ENCODE measurements around the gene SFTA2.

SFTA2 gene

GRCh38 chr6:30957716-30958115 is 25.7 kb upstream of the SFTA2 start:
- ChIA-PET POLR2A (ENCODE audit: low non-redundant PET) (no interaction called here), CTCF (no interaction called here)

DNA sequence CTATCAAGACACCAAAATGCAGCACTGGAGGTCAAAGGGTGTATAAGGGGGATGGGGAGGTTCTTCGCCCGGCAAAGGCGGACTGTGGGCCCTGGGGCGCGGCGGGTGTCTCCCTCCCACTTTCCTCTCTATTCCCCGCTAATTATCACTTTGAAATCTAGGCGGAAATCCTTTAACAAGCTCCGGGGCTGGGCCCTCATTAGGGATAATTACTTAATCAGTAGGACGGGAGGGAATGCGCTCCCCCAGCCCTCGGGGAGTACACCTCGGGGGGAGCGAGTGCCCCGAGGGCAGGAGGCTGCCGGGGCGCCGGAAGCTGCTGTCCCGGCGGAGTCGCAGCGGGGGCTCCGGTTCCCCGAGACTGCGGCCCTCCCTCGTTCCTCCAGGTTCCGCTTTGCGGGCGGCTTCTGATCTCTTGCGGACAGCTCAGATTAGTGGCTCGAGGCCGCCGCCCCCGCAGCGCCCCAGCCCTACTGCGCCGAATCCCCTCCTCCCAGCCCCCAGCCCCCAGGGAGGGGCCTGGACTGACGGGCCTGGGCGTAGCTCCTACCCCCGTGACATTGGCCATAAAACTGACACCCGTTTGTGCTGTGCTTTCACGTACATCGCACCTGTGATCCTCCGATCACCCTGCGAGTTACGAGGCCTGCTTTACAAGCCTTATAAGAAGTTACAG is 23.5 kb upstream of the SFTA2 start:
- peak overlapping the region; percentile 30; the same call in 1 of the 2 replicates for H3K27ac ChIP-seq
- TF ChIP-seq, protein P1, sequence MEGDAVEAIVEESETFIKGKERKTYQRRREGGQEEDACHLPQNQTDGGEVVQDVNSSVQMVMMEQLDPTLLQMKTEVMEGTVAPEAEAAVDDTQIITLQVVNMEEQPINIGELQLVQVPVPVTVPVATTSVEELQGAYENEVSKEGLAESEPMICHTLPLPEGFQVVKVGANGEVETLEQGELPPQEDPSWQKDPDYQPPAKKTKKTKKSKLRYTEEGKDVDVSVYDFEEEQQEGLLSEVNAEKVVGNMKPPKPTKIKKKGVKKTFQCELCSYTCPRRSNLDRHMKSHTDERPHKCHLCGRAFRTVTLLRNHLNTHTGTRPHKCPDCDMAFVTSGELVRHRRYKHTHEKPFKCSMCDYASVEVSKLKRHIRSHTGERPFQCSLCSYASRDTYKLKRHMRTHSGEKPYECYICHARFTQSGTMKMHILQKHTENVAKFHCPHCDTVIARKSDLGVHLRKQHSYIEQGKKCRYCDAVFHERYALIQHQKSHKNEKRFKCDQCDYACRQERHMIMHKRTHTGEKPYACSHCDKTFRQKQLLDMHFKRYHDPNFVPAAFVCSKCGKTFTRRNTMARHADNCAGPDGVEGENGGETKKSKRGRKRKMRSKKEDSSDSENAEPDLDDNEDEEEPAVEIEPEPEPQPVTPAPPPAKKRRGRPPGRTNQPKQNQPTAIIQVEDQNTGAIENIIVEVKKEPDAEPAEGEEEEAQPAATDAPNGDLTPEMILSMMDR (conservative IDR thresholded peaks at IDR 0.05; ENCODE audit: low read depth): no peak
- ChIA-PET CTCF (interaction anchor here (0.6 to 1.3 kb wide), 3 partner anchors 10 to 40 kb away, joined by 3 to 4 read pairs (median 4); no protein-coding TSS in a partner anchor), POLR2A (ENCODE audit: low non-redundant PET) (interaction anchor here (0.7 kb wide), 1 partner anchor 87 kb away, joined by 3 read pairs; no protein-coding TSS in a partner anchor)
- peak; percentile 23 for DNase-seq (ENCODE audit: low spot score)

More at GRCh38 chr6:30957716-30958115, 25.7 kb upstream of the SFTA2 start:
- TF ChIP-seq, protein P1 (conservative IDR thresholded peaks at IDR 0.05; ENCODE audit: low read depth): no peak
- no peak overlapping the region for H3K27ac ChIP-seq
- no peak for DNase-seq (ENCODE audit: low spot score)

- CTCF ChIA-PET: no interaction called here
- no peak overlapping the region; the same call in 1 of the 2 replicates for H3K27ac ChIP-seq
- no peak for DNase-seq (ENCODE audit: low spot score)
- TF ChIP-seq, protein P1 (conservative IDR thresholded peaks at IDR 0.05; ENCODE audit: low read depth): no peak
- POLR2A ChIA-PET (ENCODE audit: low non-redundant PET): no interaction called here
Observed at GRCh38 chr6:30954631-30955366, 22.8 kb upstream of the SFTA2 start.

GRCh38 chr6:30951907-30952469 is 20.0 kb upstream of the SFTA2 start:
- ChIA-PET POLR2A (ENCODE audit: low non-redundant PET) (no interaction called here), CTCF (no interaction called here)

GRCh38 chr6:30948811-30949210 is 16.8 kb upstream of the SFTA2 start:
- ChIA-PET POLR2A (ENCODE audit: low non-redundant PET) (no interaction called here), CTCF (no interaction called here)
- TF ChIP-seq, protein P1 (conservative IDR thresholded peaks at IDR 0.05; ENCODE audit: low read depth): no peak
- no peak for DNase-seq (ENCODE audit: low spot score)
- H3K27ac ChIP-seq: no peak overlapping the region

More at GRCh38 chr6:30951907-30952469, 20.0 kb upstream of the SFTA2 start:
- no peak overlapping the region for H3K27ac ChIP-seq
- DNase-seq (ENCODE audit: low spot score): no peak
- TF ChIP-seq, protein P1 (conservative IDR thresholded peaks at IDR 0.05; ENCODE audit: low read depth): no peak

- ChIA-PET POLR2A (ENCODE audit: low non-redundant PET) (no interaction called here), CTCF (no interaction called here)
- H3K27ac ChIP-seq: no peak overlapping the region
- TF ChIP-seq, protein P1 (conservative IDR thresholded peaks at IDR 0.05; ENCODE audit: low read depth): no peak
- DNase-seq (ENCODE audit: low spot score): no peak
Observed at GRCh38 chr6:30947231-30947630, 15.3 kb upstream of the SFTA2 start.

Data from RWPE1 (cell line).